Osteocyte (in vitro differentiated cells): ENCODE measurements around the gene FXR2. TPM values are rescaled to one million over a fixed set of nuclear protein-coding genes. Genes with fewer than 3 reads are reported as not detected.

Experiments used
- DNase-seq: peaks from one replicate; pipeline ENCODE4 v3.0.0; 2021; ENCODE audit warnings: mixed read lengths; ENCODE audit not compliant: unreplicated experiment; ENCODE audit errors: extremely low spot score
- H3K27ac Mint-ChIP-seq: one replicate; pipeline ENCODE4 v1.8.0; 2021; ENCODE audit warnings: mild to moderate bottlenecking, mixed read lengths; ENCODE audit not compliant: unreplicated experiment
- H3K27me3 Mint-ChIP-seq: one replicate; pipeline ENCODE4 v1.8.0; 2021; ENCODE audit warnings: mixed read lengths; ENCODE audit not compliant: unreplicated experiment
- H3K36me3 Mint-ChIP-seq: one replicate; pipeline ENCODE4 v1.8.0; 2021; ENCODE audit warnings: mixed read lengths; ENCODE audit not compliant: unreplicated experiment
- H3K4me1 Mint-ChIP-seq: one replicate; pipeline ENCODE4 v1.8.0; 2021; ENCODE audit warnings: mixed read lengths; ENCODE audit not compliant: unreplicated experiment
- H3K4me3 Mint-ChIP-seq: one replicate; pipeline ENCODE4 v1.8.0; 2021; ENCODE audit warnings: mild to moderate bottlenecking, moderate library complexity, mixed read lengths; ENCODE audit not compliant: unreplicated experiment
- H3K9me3 Mint-ChIP-seq: one replicate; pipeline ENCODE4 v1.8.0; 2021; ENCODE audit warnings: mixed read lengths; ENCODE audit not compliant: unreplicated experiment
- CTCF ChIP-seq: fragments of 200-600 bp; sonication (generic); IDR thresholded peaks from 2 replicates; pipeline ENCODE4 v1.5.0; 2021; ENCODE audit warnings: antibody characterized with exemption, mild to moderate bottlenecking, moderate library complexity
- total RNA-seq: library from RNA; stranded (reverse); gene quantifications from 2 replicates; pipeline ENCODE4 v1.2.1, GENCODE V29; 2021

The FXR2 gene
- total RNA-seq, 1 donor from 2014 or later, result 50.7 TPM

GRCh38 chr17:7577327-7578199 lies 37.1 kb downstream of the FXR2 start:
- Mint-ChIP-seq H3K27ac (no peak overlapping the region), H3K9me3 (no peaks in the 10 kb centered on the region), H3K27me3 (no peaks in the 10 kb centered on the region), H3K4me1 (peaks cover 58% of the 10 kb centered on the region), H3K4me3 (no peak overlapping the region), H3K36me3 (peaks cover 46% of the 10 kb centered on the region)
- no peak for TF ChIP-seq CTCF
- no peak for DNase-seq

- TF ChIP-seq CTCF, result no peak
- no peaks in the 10 kb centered on the region for H3K9me3 Mint-ChIP-seq
- peak overlapping the region; percentile 27 for H3K27ac Mint-ChIP-seq
- peaks cover 59% of the 10 kb centered on the region for H3K4me1 Mint-ChIP-seq
- no peaks in the 10 kb centered on the region for H3K27me3 Mint-ChIP-seq
- peak overlapping the region; percentile 38 for H3K4me3 Mint-ChIP-seq
- H3K36me3 Mint-ChIP-seq, result peaks cover 46% of the 10 kb centered on the region
- DNase-seq, result no peak
Measured at GRCh38 chr17:7576432-7576937, 38.2 kb downstream of the FXR2 start.

GRCh38 chr17:7575959-7576358 lies 38.7 kb downstream of the FXR2 start:
- DNase-seq, result no peak
- Mint-ChIP-seq H3K4me3 (no peak overlapping the region), H3K27me3 (no peaks in the 10 kb centered on the region), H3K27ac (peak overlapping the region; percentile 27), H3K4me1 (peaks cover 59% of the 10 kb centered on the region), H3K9me3 (no peaks in the 10 kb centered on the region), H3K36me3 (peaks cover 46% of the 10 kb centered on the region)
- TF ChIP-seq CTCF, result no peak

- peaks cover 50% of the 10 kb centered on the region for H3K36me3 Mint-ChIP-seq
- no peak for TF ChIP-seq CTCF
- H3K4me1 Mint-ChIP-seq, result peaks cover 55% of the 10 kb centered on the region
- no peak for DNase-seq
- peak overlapping the region; percentile 22 for H3K4me3 Mint-ChIP-seq
- peak overlapping the region; percentile 31 for H3K27ac Mint-ChIP-seq
- H3K27me3 Mint-ChIP-seq, result no peaks in the 10 kb centered on the region
- no peaks in the 10 kb centered on the region for H3K9me3 Mint-ChIP-seq
Measured at GRCh38 chr17:7575481-7575883, 39.2 kb downstream of the FXR2 start.

- Mint-ChIP-seq H3K9me3 (no peaks in the 10 kb centered on the region), H3K4me1 (peaks cover 47% of the 10 kb centered on the region), H3K27ac (peak overlapping the region; percentile 64), H3K4me3 (peak overlapping the region; percentile 96), H3K27me3 (no peaks in the 10 kb centered on the region), H3K36me3 (peaks cover 55% of the 10 kb centered on the region)
- no peak for TF ChIP-seq CTCF
- no peak for DNase-seq
Measured at GRCh38 chr17:7574176-7574953, 40.3 kb downstream of the FXR2 start.
